ENCODE results near the gene CLEC9A.

Gene CLEC9A

GRCh38 chr12:10068644-10069043, 38.2 kb downstream of the CLEC9A start:
- no CpG with 5 or more reads among the region's 1 CpG for WGBS (ENCODE audit: extremely low coverage, insufficient coverage, insufficient read length)
- no peak overlapping the region for H4K8ac ChIP-seq (ENCODE audit: low read depth, low read length)
- no peaks in the 10 kb centered on the region for H3K9me3 ChIP-seq (ENCODE audit: insufficient read depth, low read depth, low read length)
- H2BK120ac ChIP-seq (ENCODE audit: insufficient read depth, low read length, poor library complexity): no peak overlapping the region
- no peak overlapping the region for H3K9ac ChIP-seq (ENCODE audit: low read length)
- no peak overlapping the region for H4K12ac ChIP-seq (ENCODE audit: low read depth, low read length)
- no peak overlapping the region for H3K14ac ChIP-seq (ENCODE audit: low read length)
- no peak overlapping the region for H3K23ac ChIP-seq (ENCODE audit: low read length)
- H3K27ac ChIP-seq (ENCODE audit: low read depth, low read length): no peak overlapping the region
- no peak overlapping the region for H2BK12ac ChIP-seq (ENCODE audit: low read length)
- H3K4ac ChIP-seq (ENCODE audit: low read depth, low read length): no peak overlapping the region
- no peak overlapping the region for H4K91ac ChIP-seq (ENCODE audit: low read depth, low read length)
- H3K4me1 ChIP-seq (ENCODE audit: control insufficient read depth in 1 of 2, insufficient read depth in 2 of 2, low read length in 2 of 2): peaks cover 0 to 4% of the 10 kb centered on the region in 2 experiments
- H3K27me3 ChIP-seq (ENCODE audit: insufficient read depth, low read length): no peaks in the 10 kb centered on the region
- H3K79me2 ChIP-seq (ENCODE audit: control insufficient read depth, insufficient read depth, low read length, poor library complexity): no peaks in the 10 kb centered on the region
- H2AFZ ChIP-seq (ENCODE audit: insufficient read depth, low read length, poor library complexity): no peak overlapping the region
- no peak overlapping the region for H3K4me2 ChIP-seq (ENCODE audit: low read length)
- peaks cover 0 to 3% of the 10 kb centered on the region in 2 experiments for H3K36me3 ChIP-seq (ENCODE audit: control insufficient read depth in 1 of 2, insufficient read depth in 2 of 2, low read length in 2 of 2)
- H3K18ac ChIP-seq (ENCODE audit: low read length): no peak overlapping the region
- H3K4me3 ChIP-seq (ENCODE audit: low read depth, low read length): no peak overlapping the region
- no peak overlapping the region for H2BK5ac ChIP-seq (ENCODE audit: low read depth, low read length, poor library complexity)
- no peak overlapping the region for H2AK5ac ChIP-seq (ENCODE audit: low read length)
- H3K79me1 ChIP-seq (ENCODE audit: low read length): no peaks in the 10 kb centered on the region
- DNase-seq: peak in 1 of 2 donors; percentile 35

- no peak overlapping the region for H2BK5ac ChIP-seq (ENCODE audit: low read depth, low read length, poor library complexity)
- no peak overlapping the region for H3K14ac ChIP-seq (ENCODE audit: low read length)
- no peaks in the 10 kb centered on the region for H3K79me2 ChIP-seq (ENCODE audit: control insufficient read depth, insufficient read depth, low read length, poor library complexity)
- H3K27me3 ChIP-seq (ENCODE audit: insufficient read depth, low read length): no peaks in the 10 kb centered on the region
- H2BK120ac ChIP-seq (ENCODE audit: insufficient read depth, low read length, poor library complexity): no peak overlapping the region
- peak in 1 of 2 donors; percentile 29 for DNase-seq
- H2BK12ac ChIP-seq (ENCODE audit: low read length): no peak overlapping the region
- H2AK5ac ChIP-seq (ENCODE audit: low read length): no peak overlapping the region
- no peak overlapping the region for H4K8ac ChIP-seq (ENCODE audit: low read depth, low read length)
- no peak overlapping the region for H4K12ac ChIP-seq (ENCODE audit: low read depth, low read length)
- no CpG with 5 or more reads among the region's 4 CpGs for WGBS (ENCODE audit: extremely low coverage, insufficient coverage, insufficient read length)
- no peak overlapping the region for H3K4me2 ChIP-seq (ENCODE audit: low read length)
- no peaks in the 10 kb centered on the region for H3K79me1 ChIP-seq (ENCODE audit: low read length)
- H3K9ac ChIP-seq (ENCODE audit: low read length): no peak overlapping the region
- H3K4ac ChIP-seq (ENCODE audit: low read depth, low read length): no peak overlapping the region
- no peak overlapping the region for H3K23ac ChIP-seq (ENCODE audit: low read length)
- peaks cover 0 to 3% of the 10 kb centered on the region in 2 experiments for H3K36me3 ChIP-seq (ENCODE audit: control insufficient read depth in 1 of 2, insufficient read depth in 2 of 2, low read length in 2 of 2)
- no peak overlapping the region for H3K18ac ChIP-seq (ENCODE audit: low read length)
- H3K27ac ChIP-seq (ENCODE audit: low read depth, low read length): no peak overlapping the region
- H2AFZ ChIP-seq (ENCODE audit: insufficient read depth, low read length, poor library complexity): no peak overlapping the region
- no peaks in the 10 kb centered on the region for H3K9me3 ChIP-seq (ENCODE audit: insufficient read depth, low read depth, low read length)
- no peak overlapping the region for H3K4me3 ChIP-seq (ENCODE audit: low read depth, low read length)
- peaks cover 0 to 4% of the 10 kb centered on the region in 2 experiments for H3K4me1 ChIP-seq (ENCODE audit: control insufficient read depth in 1 of 2, insufficient read depth in 2 of 2, low read length in 2 of 2)
- no peak overlapping the region for H4K91ac ChIP-seq (ENCODE audit: low read depth, low read length)
Measured at GRCh38 chr12:10069099-10069498, 38.6 kb downstream of the CLEC9A start.

GRCh38 chr12:10069976-10070375, 39.5 kb downstream of the CLEC9A start:
- Histone ChIP-seq H3K27ac (ENCODE audit: low read depth, low read length) (no peak overlapping the region), H3K27me3 (ENCODE audit: insufficient read depth, low read length) (no peaks in the 10 kb centered on the region), H3K4me2 (ENCODE audit: low read length) (no peak overlapping the region), H3K36me3 (ENCODE audit: control insufficient read depth in 1 of 2, insufficient read depth in 2 of 2, low read length in 2 of 2) (peaks cover 0 to 3% of the 10 kb centered on the region in 2 experiments), H2AK5ac (ENCODE audit: low read length) (no peak overlapping the region), H3K9ac (ENCODE audit: low read length) (no peak overlapping the region), H3K4ac (ENCODE audit: low read depth, low read length) (no peak overlapping the region), H3K14ac (ENCODE audit: low read length) (no peak overlapping the region), H2BK5ac (ENCODE audit: low read depth, low read length, poor library complexity) (no peak overlapping the region), H3K4me1 (ENCODE audit: control insufficient read depth in 1 of 2, insufficient read depth in 2 of 2, low read length in 2 of 2) (peaks cover 0 to 4% of the 10 kb centered on the region in 2 experiments), H3K23ac (ENCODE audit: low read length) (no peak overlapping the region), H3K4me3 (ENCODE audit: low read depth, low read length) (no peak overlapping the region), H4K8ac (ENCODE audit: low read depth, low read length) (no peak overlapping the region), H3K18ac (ENCODE audit: low read length) (no peak overlapping the region), H3K9me3 (ENCODE audit: insufficient read depth, low read depth, low read length) (no peaks in the 10 kb centered on the region), H4K91ac (ENCODE audit: low read depth, low read length) (no peak overlapping the region), H3K79me2 (ENCODE audit: control insufficient read depth, insufficient read depth, low read length, poor library complexity) (no peaks in the 10 kb centered on the region), H2BK120ac (ENCODE audit: insufficient read depth, low read length, poor library complexity) (no peak overlapping the region), H4K12ac (ENCODE audit: low read depth, low read length) (no peak overlapping the region), H2AFZ (ENCODE audit: insufficient read depth, low read length, poor library complexity) (no peak overlapping the region), H3K79me1 (ENCODE audit: low read length) (no peaks in the 10 kb centered on the region), H2BK12ac (ENCODE audit: low read length) (no peak overlapping the region)
- WGBS (ENCODE audit: extremely low coverage, insufficient coverage, insufficient read length): no CpG with 5 or more reads among the region's 3 CpGs
- DNase-seq: no peak

- Histone ChIP-seq H3K4ac (ENCODE audit: low read depth, low read length) (no peak overlapping the region), H3K79me1 (ENCODE audit: low read length) (no peaks in the 10 kb centered on the region)
Measured at GRCh38 chr12:10070380-10070779, 39.9 kb downstream of the CLEC9A start.

More at GRCh38 chr12:10070380-10070779, 39.9 kb downstream of the CLEC9A start:
- Histone ChIP-seq H2BK5ac (ENCODE audit: low read depth, low read length, poor library complexity) (no peak overlapping the region), H4K12ac (ENCODE audit: low read depth, low read length) (no peak overlapping the region), H2AK5ac (ENCODE audit: low read length) (no peak overlapping the region), H2BK12ac (ENCODE audit: low read length) (no peak overlapping the region), H3K4me3 (ENCODE audit: low read depth, low read length) (no peak overlapping the region), H3K4me1 (ENCODE audit: control insufficient read depth in 1 of 2, insufficient read depth in 2 of 2, low read length in 2 of 2) (peaks cover 0 to 4% of the 10 kb centered on the region in 2 experiments), H3K23ac (ENCODE audit: low read length) (no peak overlapping the region), H4K91ac (ENCODE audit: low read depth, low read length) (no peak overlapping the region), H3K14ac (ENCODE audit: low read length) (no peak overlapping the region), H3K9me3 (ENCODE audit: insufficient read depth, low read depth, low read length) (no peaks in the 10 kb centered on the region), H3K27me3 (ENCODE audit: insufficient read depth, low read length) (no peaks in the 10 kb centered on the region), H3K4me2 (ENCODE audit: low read length) (no peak overlapping the region), H3K79me2 (ENCODE audit: control insufficient read depth, insufficient read depth, low read length, poor library complexity) (no peaks in the 10 kb centered on the region), H3K36me3 (ENCODE audit: control insufficient read depth in 1 of 2, insufficient read depth in 2 of 2, low read length in 2 of 2) (peaks cover 0 to 3% of the 10 kb centered on the region in 2 experiments), H3K27ac (ENCODE audit: low read depth, low read length) (no peak overlapping the region), H2AFZ (ENCODE audit: insufficient read depth, low read length, poor library complexity) (no peak overlapping the region), H3K18ac (ENCODE audit: low read length) (no peak overlapping the region), H2BK120ac (ENCODE audit: insufficient read depth, low read length, poor library complexity) (no peak overlapping the region), H3K9ac (ENCODE audit: low read length) (no peak overlapping the region), H4K8ac (ENCODE audit: low read depth, low read length) (no peak overlapping the region)
- DNase-seq: no peak
- WGBS (ENCODE audit: extremely low coverage, insufficient coverage, insufficient read length): no CpG with 5 or more reads among the region's 4 CpGs

All from trophoblast cell (in vitro differentiated cells and primary cell).